Astrocyte (in vitro differentiated cells and primary cell): ENCODE measurements around the gene RALGAPA2.

Source experiments
- CTCF ChIP-seq: IDR thresholded peaks from 2 replicates; pipeline ENCODE4 v1.5.1; 2011; ENCODE audit warnings: low read depth, mild to moderate bottlenecking, inconsistent platforms, low read length, moderate library complexity; ENCODE audit not compliant: insufficient read depth
- EZH2 ChIP-seq: IDR thresholded peaks from 2 replicates; pipeline ENCODE4 v1.6.1; 2012; ENCODE audit warnings: mild to moderate bottlenecking, low read length, inconsistent platforms; ENCODE audit not compliant: insufficient read depth

- no peak for TF ChIP-seq CTCF
- TF ChIP-seq EZH2 = no peak
Observed at GRCh38 chr20:20529597-20529996, 182.8 kb downstream of the RALGAPA2 start.
